HPDE6-E6E7 (cell line): ENCODE measurements around the gene FRZB.

Experiments
- DNase-seq: peaks from one replicate; pipeline ENCODE4 v3.0.0; 2011; ENCODE audit warnings: missing footprints; ENCODE audit errors: extremely low spot score

The FRZB gene

GRCh38 chr2:182845794-182846417 is 20.5 kb downstream of the FRZB start:
- DNase-seq: no peak

GRCh38 chr2:182836451-182836850 is 30.0 kb downstream of the FRZB start:
- no peak for DNase-seq

GRCh38 chr2:182834293-182834692 is 32.1 kb downstream of the FRZB start:
- DNase-seq: no peak

GRCh38 chr2:182833084-182833854 is 33.2 kb downstream of the FRZB start:
- no peak for DNase-seq

GRCh38 chr2:182831921-182832320 is 34.5 kb downstream of the FRZB start:
- DNase-seq: no peak

GRCh38 chr2:182831101-182831500 is 35.3 kb downstream of the FRZB start:
- DNase-seq: no peak

- DNase-seq: no peak
Measured at GRCh38 chr2:182827182-182827879, 39.1 kb downstream of the FRZB start.

GRCh38 chr2:182826496-182826895 is 39.9 kb downstream of the FRZB start:
- DNase-seq: no peak

- no peak for DNase-seq
Measured at GRCh38 chr2:182826064-182826463, 40.4 kb downstream of the FRZB start.

- DNase-seq: no peak
Measured at GRCh38 chr2:182824767-182825158, 41.7 kb downstream of the FRZB start.

GRCh38 chr2:182824056-182824766 is 42.2 kb downstream of the FRZB start:
- no peak for DNase-seq

GRCh38 chr2:182822733-182823132 is 43.7 kb downstream of the FRZB start:
- DNase-seq: no peak

GRCh38 chr2:182821182-182821581 is 45.3 kb downstream of the FRZB start:
- DNase-seq: no peak

GRCh38 chr2:182819412-182819811 is 47.0 kb downstream of the FRZB start:
- DNase-seq: no peak

- DNase-seq: no peak
Measured at GRCh38 chr2:182818925-182819324, 47.5 kb downstream of the FRZB start.

- no peak for DNase-seq
Measured at GRCh38 chr2:182818501-182818900, 47.9 kb downstream of the FRZB start.

GRCh38 chr2:182817558-182817957 is 48.9 kb downstream of the FRZB start:
- DNase-seq: no peak

GRCh38 chr2:182816866-182817265 is 49.6 kb downstream of the FRZB start:
- no peak for DNase-seq

- DNase-seq: no peak
Measured at GRCh38 chr2:182814804-182815203, 51.6 kb downstream of the FRZB start.

- DNase-seq: no peak
Measured at GRCh38 chr2:182814380-182814779, 52.1 kb downstream of the FRZB start.

- no peak for DNase-seq
Measured at GRCh38 chr2:182810087-182810486, 56.4 kb downstream of the FRZB start.

- no peak for DNase-seq
Measured at GRCh38 chr2:182807319-182807718, 59.1 kb downstream of the FRZB start.
